SU-DHL-6 (cell line): ENCODE data around the gene ARHGAP8.

Experiments
- H2AFZ ChIP-seq: fragments of 200-600 bp; sonication (generic); 2 replicates; pipeline ENCODE4 v1.6.1; 2014; ENCODE audit warnings: low read depth, mild to moderate bottlenecking, moderate library complexity, mixed read lengths, antibody characterized with exemption, low read length; ENCODE audit not compliant: severe bottlenecking
- H3F3A ChIP-seq: fragments of 200-600 bp; shearing (Covaris generic); 2 replicates; pipeline ENCODE4 v1.6.0; 2016; ENCODE audit warnings: antibody characterized with exemption, mild to moderate bottlenecking; ENCODE audit not compliant: insufficient read depth
- H3K27ac ChIP-seq: fragments of 200-600 bp; sonication (generic); 2 replicates; pipeline ENCODE4 v1.5.1; 2016; ENCODE audit warnings: low read depth, mild to moderate bottlenecking, low read length, moderate library complexity, mixed read lengths
- H3K27me3 ChIP-seq: fragments of 200-600 bp; sonication (generic), shearing (Covaris generic); 2 replicates; pipeline ENCODE4 v1.6.0; 2014; ENCODE audit warnings: mild to moderate bottlenecking, low read length
- H3K36me3 ChIP-seq: fragments of 200-600 bp; sonication (generic); 2 replicates; pipeline ENCODE4 v1.6.1; 2014; ENCODE audit warnings: mild to moderate bottlenecking, low read length, mixed read lengths
- H3K4me2 ChIP-seq: fragments of 300-600, 200-600 bp; shearing (Covaris generic), sonication (generic); 2 replicates; pipeline ENCODE4 v1.6.0; 2014; ENCODE audit warnings: low read length, low read depth, mild to moderate bottlenecking; ENCODE audit not compliant: poor library complexity, severe bottlenecking
- H3K4me3 ChIP-seq: fragments of 200-600 bp; sonication (generic); 2 replicates; pipeline ENCODE4 v1.5.1; 2014; ENCODE audit warnings: antibody characterized with exemption, low read length, mild to moderate bottlenecking, mixed read lengths; ENCODE audit not compliant: insufficient read depth, poor library complexity, severe bottlenecking
- H3K79me2 ChIP-seq: fragments of 200-600 bp; sonication (generic); 2 replicates; pipeline ENCODE4 v1.6.1; 2014; ENCODE audit warnings: mild to moderate bottlenecking, low read length, moderate library complexity; ENCODE audit not compliant: insufficient read depth
- H3K9ac ChIP-seq: fragments of 200-600 bp; sonication (generic); 2 replicates; pipeline ENCODE4 v1.7.0; 2014; ENCODE audit warnings: mild to moderate bottlenecking, low read length
- H3K9me2 ChIP-seq: fragments of 200-600 bp; sonication (generic); replicated peaks from 2 replicates; pipeline ENCODE4 v1.6.1; 2014; ENCODE audit warnings: low read length; ENCODE audit not compliant: insufficient read depth
- H3K9me3 ChIP-seq: fragments of 200-600 bp; sonication (generic); 2 replicates; pipeline ENCODE4 v1.6.1; 2014; ENCODE audit warnings: low read length, mixed read lengths; ENCODE audit not compliant: insufficient read depth
- H4K20me1 ChIP-seq: fragments of 200-600 bp; sonication (generic); 2 replicates; pipeline ENCODE4 v1.6.1; 2014; ENCODE audit warnings: low read depth, mild to moderate bottlenecking, antibody characterized with exemption, low read length, moderate library complexity, mixed read lengths
- EZH2phosphoT487 ChIP-seq: fragments of 200-600 bp; sonication (generic), shearing (Covaris generic); conservative IDR thresholded peaks from 2 replicates; pipeline ENCODE4 v1.6.1; 2018; ENCODE audit warnings: mild to moderate bottlenecking, antibody characterized with exemption, low read length, moderate library complexity, mixed read lengths
- TF ChIP-seq, protein P1 (sequence below): fragments of 200-600 bp; sonication (generic); IDR thresholded peaks from one replicate; pipeline ENCODE4 v1.5.1; 2017; ENCODE audit warnings: antibody characterized with exemption, mild to moderate bottlenecking, low read length, moderate library complexity; ENCODE audit not compliant: insufficient read depth, poor library complexity, severe bottlenecking

ARHGAP8 gene

GRCh38 chr22:44776605-44777363, 24.4 kb downstream of the ARHGAP8 start:
- Histone ChIP-seq H3K27ac (no peak overlapping the region), H3K9ac (no peak overlapping the region), H3F3A (no peaks in the 10 kb centered on the region), H3K27me3 (no peaks in the 10 kb centered on the region), H3K79me2 (no peaks in the 10 kb centered on the region), H3K9me2 (no peaks in the 10 kb centered on the region), H3K4me2 (no peak overlapping the region), H4K20me1 (no peaks in the 10 kb centered on the region), H2AFZ (no peak overlapping the region), H3K9me3 (peaks cover 15% of the 10 kb centered on the region; the same call in 1 of the 2 replicates), H3K4me3 (no peak overlapping the region), H3K36me3 (no peaks in the 10 kb centered on the region)
- TF ChIP-seq EZH2phosphoT487 = no peak

- Histone ChIP-seq H3K36me3 (no peaks in the 10 kb centered on the region), H3K9ac (no peak overlapping the region), H4K20me1 (no peaks in the 10 kb centered on the region), H3K79me2 (no peaks in the 10 kb centered on the region), H3K9me3 (peaks cover 15% of the 10 kb centered on the region; the same call in 1 of the 2 replicates), H2AFZ (no peak overlapping the region), H3K4me3 (no peak overlapping the region), H3K9me2 (no peaks in the 10 kb centered on the region), H3F3A (no peaks in the 10 kb centered on the region), H3K4me2 (no peak overlapping the region), H3K27ac (no peak overlapping the region), H3K27me3 (no peaks in the 10 kb centered on the region)
- no peak for TF ChIP-seq EZH2phosphoT487
Observed at GRCh38 chr22:44777364-44777755, 25.0 kb downstream of the ARHGAP8 start.

GRCh38 chr22:44780876-44781449, 28.6 kb downstream of the ARHGAP8 start:
- Histone ChIP-seq H3K9ac (no peak overlapping the region), H3K4me2 (no peak overlapping the region), H3K27ac (no peak overlapping the region), H3K79me2 (no peaks in the 10 kb centered on the region), H3K9me2 (no peaks in the 10 kb centered on the region), H3F3A (no peaks in the 10 kb centered on the region), H3K36me3 (no peaks in the 10 kb centered on the region), H4K20me1 (no peaks in the 10 kb centered on the region), H3K4me3 (no peak overlapping the region), H3K9me3 (no peaks in the 10 kb centered on the region), H3K27me3 (no peaks in the 10 kb centered on the region), H2AFZ (no peak overlapping the region)
- TF ChIP-seq EZH2phosphoT487 = no peak
- TF ChIP-seq, protein P1, sequence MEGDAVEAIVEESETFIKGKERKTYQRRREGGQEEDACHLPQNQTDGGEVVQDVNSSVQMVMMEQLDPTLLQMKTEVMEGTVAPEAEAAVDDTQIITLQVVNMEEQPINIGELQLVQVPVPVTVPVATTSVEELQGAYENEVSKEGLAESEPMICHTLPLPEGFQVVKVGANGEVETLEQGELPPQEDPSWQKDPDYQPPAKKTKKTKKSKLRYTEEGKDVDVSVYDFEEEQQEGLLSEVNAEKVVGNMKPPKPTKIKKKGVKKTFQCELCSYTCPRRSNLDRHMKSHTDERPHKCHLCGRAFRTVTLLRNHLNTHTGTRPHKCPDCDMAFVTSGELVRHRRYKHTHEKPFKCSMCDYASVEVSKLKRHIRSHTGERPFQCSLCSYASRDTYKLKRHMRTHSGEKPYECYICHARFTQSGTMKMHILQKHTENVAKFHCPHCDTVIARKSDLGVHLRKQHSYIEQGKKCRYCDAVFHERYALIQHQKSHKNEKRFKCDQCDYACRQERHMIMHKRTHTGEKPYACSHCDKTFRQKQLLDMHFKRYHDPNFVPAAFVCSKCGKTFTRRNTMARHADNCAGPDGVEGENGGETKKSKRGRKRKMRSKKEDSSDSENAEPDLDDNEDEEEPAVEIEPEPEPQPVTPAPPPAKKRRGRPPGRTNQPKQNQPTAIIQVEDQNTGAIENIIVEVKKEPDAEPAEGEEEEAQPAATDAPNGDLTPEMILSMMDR = no peak

DNA sequence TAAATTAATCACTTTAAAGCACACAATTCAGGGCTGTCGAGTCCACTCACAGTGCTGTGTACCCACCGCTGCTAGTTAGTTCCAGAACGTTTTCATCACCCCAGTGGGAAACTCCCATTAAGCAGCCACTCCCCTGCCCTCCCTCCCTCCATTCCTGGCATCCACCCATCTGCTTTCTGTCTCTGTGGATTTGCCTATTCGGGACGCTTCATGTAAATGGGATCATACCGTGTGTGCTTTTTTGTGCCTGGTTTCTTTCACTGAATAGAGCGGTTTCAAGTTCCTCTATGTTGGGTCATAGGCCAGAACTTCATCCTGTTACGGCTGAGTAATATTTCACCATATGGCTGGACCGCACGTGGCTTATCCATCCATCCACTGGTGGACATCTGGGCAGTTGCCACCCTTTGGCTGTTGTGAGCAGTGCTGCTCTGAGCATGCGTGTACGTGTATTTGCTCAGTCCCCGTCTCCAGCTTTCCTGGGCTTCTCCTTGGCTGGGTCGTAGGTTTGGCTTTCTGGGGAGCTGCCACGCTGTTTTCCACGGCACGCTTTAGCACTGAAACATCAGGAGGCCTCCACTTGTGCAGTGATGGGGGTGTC, 30.1 kb downstream of the ARHGAP8 start:
- Histone ChIP-seq H2AFZ (no peak overlapping the region), H3K4me2 (no peak overlapping the region), H3K36me3 (no peaks in the 10 kb centered on the region), H3K4me3 (no peak overlapping the region), H3K9ac (no peak overlapping the region), H3K27me3 (no peaks in the 10 kb centered on the region), H3K79me2 (no peaks in the 10 kb centered on the region), H3K9me2 (no peaks in the 10 kb centered on the region), H3K9me3 (no peaks in the 10 kb centered on the region), H3K27ac (no peak overlapping the region), H4K20me1 (no peaks in the 10 kb centered on the region), H3F3A (no peaks in the 10 kb centered on the region)
- TF ChIP-seq, protein P1 = no peak
- no peak for TF ChIP-seq EZH2phosphoT487
